NCI-H510A treated with DMSO at 0.1 percent for 48 hours (cell line): ENCODE results near the gene ABT1.

Experiments
- DNase-seq: peaks from one replicate; lab custom pipeline; 2025; lab: John Stamatoyannopoulos, UW

ABT1 gene

GRCh38 chr6:26575494-26575939 lies 21.2 kb upstream of the ABT1 start:
- DNase-seq = no peak

- no peak for DNase-seq
Observed at GRCh38 chr6:26576407-26576843, 20.3 kb upstream of the ABT1 start.

- DNase-seq = no peak
Observed at GRCh38 chr6:26576929-26577719, 19.6 kb upstream of the ABT1 start.

GRCh38 chr6:26577720-26578072 lies 19.1 kb upstream of the ABT1 start:
- no peak for DNase-seq

DNA sequence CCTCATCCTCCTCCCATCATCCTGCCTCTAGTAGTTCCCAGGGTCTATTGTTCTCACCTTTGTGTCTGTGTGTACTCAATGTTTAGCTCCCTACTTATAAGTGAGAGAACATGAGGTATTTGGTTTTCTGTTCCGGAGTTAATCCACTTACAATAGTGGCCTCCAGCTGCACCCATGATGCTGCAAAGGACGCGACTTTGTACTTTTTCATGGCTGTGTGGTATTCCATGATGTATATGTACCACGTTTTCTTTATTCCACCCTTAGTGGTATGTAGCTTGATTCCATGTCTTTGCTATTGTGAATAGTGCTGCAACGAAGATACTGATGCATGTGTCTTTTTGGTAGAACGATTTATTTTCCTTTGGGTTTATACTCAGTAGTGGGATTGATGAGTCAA lies 18.5 kb upstream of the ABT1 start:
- no peak for DNase-seq

DNA sequence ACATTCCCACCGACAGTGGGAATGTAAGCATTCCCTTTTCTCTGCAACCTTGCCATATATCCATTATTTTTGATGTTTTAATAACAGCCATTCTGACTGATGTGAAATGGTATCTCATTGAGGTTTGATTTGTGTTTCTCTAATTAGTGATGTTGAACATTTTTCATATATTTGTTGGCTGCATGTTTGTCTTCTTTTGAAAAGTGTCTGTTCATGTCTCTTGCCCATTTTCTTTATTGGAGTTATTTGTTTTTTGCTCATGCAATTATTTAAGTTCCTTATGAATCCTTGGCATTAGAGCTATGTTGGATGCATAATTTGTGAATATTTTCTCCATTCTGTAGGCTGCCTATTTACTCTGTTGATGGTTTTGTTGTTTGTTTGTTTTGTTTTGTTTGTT lies 18.0 kb upstream of the ABT1 start:
- DNase-seq = no peak

- no peak for DNase-seq
Observed at GRCh38 chr6:26581164-26581915, 15.4 kb upstream of the ABT1 start.

- DNase-seq = no peak
Observed at GRCh38 chr6:26588965-26589364, 7.8 kb upstream of the ABT1 start.

DNA sequence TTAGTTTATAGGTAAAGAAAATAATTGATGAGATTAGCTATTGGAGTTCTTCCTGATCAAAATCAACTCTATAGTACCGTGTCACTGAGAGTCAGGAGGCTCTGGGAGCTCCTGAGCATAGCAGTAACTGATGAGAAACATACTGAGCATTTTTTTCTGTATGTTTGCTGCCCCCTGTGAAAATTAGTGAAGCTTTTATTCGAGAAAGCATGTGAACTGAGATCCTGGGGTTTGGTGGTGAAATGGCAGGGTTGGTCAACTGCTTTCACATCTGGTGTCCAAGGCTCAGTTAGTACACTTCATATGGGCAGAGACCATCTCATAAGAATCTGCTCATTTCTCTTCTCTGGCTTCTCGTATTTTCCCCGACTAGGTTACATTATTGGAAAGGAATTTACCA lies 4.1 kb upstream of the ABT1 start:
- DNase-seq = no peak

- no peak for DNase-seq
Observed at GRCh38 chr6:26593278-26594130, 3.2 kb upstream of the ABT1 start.

DNA sequence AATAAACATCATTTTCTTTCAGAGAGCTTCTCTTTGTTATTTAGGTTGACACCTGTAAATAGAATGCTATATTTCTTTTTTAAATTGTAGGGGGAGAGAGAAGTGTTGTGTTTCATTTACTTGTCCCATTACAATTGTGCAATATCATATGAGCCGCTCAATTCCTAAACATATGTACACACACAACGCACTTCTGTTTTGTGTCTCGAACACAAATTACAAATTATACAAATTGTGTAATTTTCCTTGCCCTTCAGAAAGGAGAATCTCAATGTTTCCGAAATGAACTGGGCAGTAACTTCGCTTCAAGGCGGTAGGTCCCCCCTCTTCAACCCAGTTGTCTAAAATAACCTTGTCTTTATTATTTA lies 2.6 kb upstream of the ABT1 start:
- no peak for DNase-seq

- DNase-seq = no peak
Observed at GRCh38 chr6:26594730-26595632, 1.8 kb upstream of the ABT1 start.

GRCh38 chr6:26595669-26596269 lies 984 bp upstream of the ABT1 start:
- DNase-seq = peak; percentile 89

GRCh38 chr6:26597389-26597766 lies 625 bp downstream of the ABT1 start:
- no peak for DNase-seq

DNA sequence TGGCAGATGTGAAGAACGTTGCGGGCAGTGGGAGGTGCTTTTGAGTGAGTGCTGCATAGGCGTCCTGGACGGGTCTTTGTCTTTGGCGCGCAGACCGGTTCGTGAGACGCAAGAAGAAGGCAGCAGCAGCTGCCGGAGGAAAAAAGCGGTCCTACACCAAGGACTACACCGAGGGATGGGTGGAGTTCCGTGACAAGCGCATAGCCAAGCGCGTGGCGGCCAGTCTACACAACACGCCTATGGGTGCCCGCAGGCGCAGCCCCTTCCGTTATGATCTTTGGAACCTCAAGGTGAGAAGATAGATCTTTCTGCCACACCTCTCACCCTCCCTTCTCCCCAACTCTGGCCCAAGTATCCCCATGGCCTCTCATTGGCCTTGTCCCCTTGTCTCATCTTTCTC lies 1.1 kb downstream of the ABT1 start:
- DNase-seq = no peak

GRCh38 chr6:26598267-26598666 lies 1.5 kb downstream of the ABT1 start:
- no peak for DNase-seq

DNA sequence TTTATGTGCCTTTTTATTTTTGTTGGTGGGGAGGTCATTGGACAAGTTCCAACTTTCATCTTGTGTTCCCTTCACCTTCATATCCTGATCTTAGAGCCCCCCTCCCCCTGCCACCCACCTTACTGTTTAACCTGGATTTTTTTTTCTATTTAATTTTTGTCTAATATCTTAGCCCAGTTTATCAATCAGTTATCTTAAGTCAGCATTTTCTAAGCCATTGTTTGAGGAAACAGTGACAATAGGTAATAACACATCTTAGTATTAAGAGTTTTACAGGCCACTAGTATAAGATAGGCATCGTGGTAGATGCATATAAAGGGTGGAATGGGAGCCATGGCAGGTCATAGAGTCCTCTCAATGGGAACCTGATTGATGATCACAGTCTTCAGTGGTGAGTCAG lies 2.4 kb downstream of the ABT1 start:
- DNase-seq = no peak

GRCh38 chr6:26599591-26599990 lies 2.8 kb downstream of the ABT1 start:
- no peak for DNase-seq

GRCh38 chr6:26600759-26601158 lies 4.0 kb downstream of the ABT1 start:
- no peak for DNase-seq

- no peak for DNase-seq
Observed at GRCh38 chr6:26602262-26602661, 5.5 kb downstream of the ABT1 start.

DNA sequence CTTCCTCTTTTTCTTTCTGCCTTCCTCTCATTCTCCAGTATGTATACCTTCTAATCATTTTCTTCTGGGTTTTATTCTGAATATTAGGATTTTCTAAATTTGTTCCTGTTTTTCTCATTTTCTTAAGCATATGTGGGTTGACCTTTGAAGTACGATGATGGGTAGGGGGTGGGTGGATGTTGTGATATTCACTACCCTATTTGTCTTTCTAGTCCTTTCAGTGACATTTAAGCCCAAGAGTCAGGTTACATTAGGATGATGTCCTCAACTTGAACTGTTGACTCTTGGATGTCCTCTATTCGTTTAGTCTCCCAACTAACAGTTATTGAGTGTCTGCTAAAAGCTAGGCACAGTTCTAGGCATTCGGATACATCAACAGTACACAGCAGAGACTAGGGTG lies 7.3 kb downstream of the ABT1 start:
- DNase-seq = peak; percentile 16
